Measurements from ENCODE around the gene HP1BP3. TPM values are rescaled to one million over a fixed set of nuclear protein-coding genes. Genes with fewer than 3 reads are reported as not detected.
"Not testable (repeated sequence)": the region's sequence is repeated elsewhere in the genome, so short reads cannot be mapped to it uniquely, and the experiment has no call there.

HP1BP3 gene
- total RNA-seq, 1 donor from 2014 or later, result 236 TPM

GRCh38 chr1:20726932-20727745 is 60.0 kb downstream of the HP1BP3 start:
- DNase-seq, result no peak

- no peak for DNase-seq
Observed at GRCh38 chr1:20726118-20726911, 60.8 kb downstream of the HP1BP3 start.

- DNase-seq, result peak; percentile 30
Observed at GRCh38 chr1:20725189-20726117, 61.7 kb downstream of the HP1BP3 start.

GRCh38 chr1:20724364-20725188 is 62.5 kb downstream of the HP1BP3 start:
- no peak for DNase-seq

- no peak for DNase-seq
Observed at GRCh38 chr1:20723537-20724363, 63.4 kb downstream of the HP1BP3 start.

- DNase-seq, result no peak
Observed at GRCh38 chr1:20723159-20723536, 64.0 kb downstream of the HP1BP3 start.

GRCh38 chr1:20721117-20722061 is 65.7 kb downstream of the HP1BP3 start:
- no peak for DNase-seq

GRCh38 chr1:20720631-20721091 is 66.4 kb downstream of the HP1BP3 start:
- no peak for DNase-seq

GRCh38 chr1:20719871-20720620 is 67.1 kb downstream of the HP1BP3 start:
- DNase-seq, result no peak

GRCh38 chr1:20719261-20719660 is 67.8 kb downstream of the HP1BP3 start:
- DNase-seq, result no peak

GRCh38 chr1:20718343-20718882 is 68.7 kb downstream of the HP1BP3 start:
- not testable (repeated sequence) for DNase-seq

- peak; percentile 81 for DNase-seq
Observed at GRCh38 chr1:20717452-20718342, 69.4 kb downstream of the HP1BP3 start, which contains the start of gene KIF17. Gene KIF17 (minus strand): TSS chr1:20718007. CDS start chr1:20717706, 301 bp downstream.

GRCh38 chr1:20716232-20716631 is 70.9 kb downstream of the HP1BP3 start:
- no peak for DNase-seq

- DNase-seq, result no peak
Observed at GRCh38 chr1:20715406-20715805, 71.7 kb downstream of the HP1BP3 start.

GRCh38 chr1:20713440-20713839 is 73.7 kb downstream of the HP1BP3 start:
- no peak for DNase-seq

GRCh38 chr1:20712215-20712577 is 74.9 kb downstream of the HP1BP3 start:
- no peak for DNase-seq
